HepG2 (cell line): Measurements from ENCODE around the gene EGF. TPM values are rescaled to one million over a fixed set of nuclear protein-coding genes. Genes with fewer than 3 reads are reported as not detected.

Experiments used
- DR1 ChIP-seq: sonication (generic); formaldehyde crosslinking; IDR thresholded peaks from 2 replicates; pipeline ENCODE4 v1.8.0; 2021; ENCODE audit warnings: mild to moderate bottlenecking, missing genetic modification reagents, inconsistent platforms
- FOXK1 ChIP-seq: sonication (generic); formaldehyde crosslinking; IDR thresholded peaks from 2 replicates; pipeline ENCODE4 v1.4.0; 2020; ENCODE audit warnings: low read depth, missing genetic modification reagents, borderline replicate concordance
- KDM6A ChIP-seq: IDR thresholded peaks from 2 replicates; pipeline ENCODE4 v1.6.1; 2016; ENCODE audit warnings: low read depth
- RAD51 ChIP-seq: fragments of 450-650 bp; IDR thresholded peaks from 2 replicates; pipeline ENCODE4 v1.6.1; 2016; ENCODE audit warnings: borderline replicate concordance
- STAG1 ChIP-seq: sonication (generic); formaldehyde crosslinking; IDR thresholded peaks from 2 replicates; pipeline ENCODE4 v1.4.0; 2020; ENCODE audit warnings: missing genetic modification reagents
- ZFP1 ChIP-seq: IDR thresholded peaks from 2 replicates; pipeline ENCODE4 v1.6.1; 2016
- ZNF614 ChIP-seq: IDR thresholded peaks from 2 replicates; pipeline ENCODE4 v1.6.1; 2018; ENCODE audit warnings: missing biosample characterization, missing genetic modification reagents, inconsistent platforms, borderline replicate concordance
- polyA plus RNA-seq, 8 experiments: library from polyadenylated mRNA; depleted of rRNA in 3 of 8; stranded (reverse) in 7 of 8; unstranded in 1 of 8; fragments of >200 nt; fragmentation: Illumina TruSeq in 4 of 8; extraction: Trizol in 4 of 8; gene quantifications; 2 replicates each; pipeline versions ENCODE4 v1.2.1 to v1.2.3, GENCODE V29; 2011 to 2016; ENCODE audit warnings: low read depth in 4 of 8, missing spikeins in 1 of 8, mixed read lengths in 1 of 8; ENCODE audit not compliant: insufficient read depth in 1 of 8
- total RNA-seq, 5 experiments: library from RNA; depleted of rRNA; stranded (reverse); fragments of >200 nt; fragmentation: Illumina TruSeq; extraction: Trizol; gene quantifications; 2 replicates each; pipeline ENCODE4 v1.2.3, GENCODE V29; 2016; ENCODE audit warnings: low read depth in 1 of 5
- TF ChIP-seq, protein P1 (sequence below): sonication (generic); formaldehyde crosslinking; IDR thresholded peaks from 2 replicates; pipeline ENCODE4 v1.4.0; 2020; ENCODE audit warnings: low read depth, mild to moderate bottlenecking, missing genetic modification reagents
- TF ChIP-seq, protein P2 (sequence below): sonication (generic); formaldehyde crosslinking; IDR thresholded peaks from 2 replicates; pipeline ENCODE4 v1.4.0; 2020; ENCODE audit warnings: missing genetic modification reagents, mild to moderate bottlenecking, borderline replicate concordance
- TF ChIP-seq, protein P3 (sequence below): sonication (generic); formaldehyde crosslinking; IDR thresholded peaks from 2 replicates; pipeline ENCODE4 v1.8.1; 2023; ENCODE audit warnings: mild to moderate bottlenecking, missing genetic modification reagents
- TF ChIP-seq, protein P4 (sequence below): sonication (generic); formaldehyde crosslinking; IDR thresholded peaks from 2 replicates; pipeline ENCODE4 v1.4.0; 2020; ENCODE audit warnings: missing genetic modification reagents
- TF ChIP-seq, protein P5 (sequence below): sonication (generic); formaldehyde crosslinking; IDR thresholded peaks from 2 replicates; pipeline ENCODE4 v1.5.1; 2020; ENCODE audit warnings: mild to moderate bottlenecking, missing genetic modification reagents, moderate library complexity

The EGF gene
- total and polyA plus RNA-seq, 2 of the 13 experiments (the other 11 are each of a cell fraction or from before 2014, with no cell fraction given) = 0.07 to 0.08 TPM

DNA sequence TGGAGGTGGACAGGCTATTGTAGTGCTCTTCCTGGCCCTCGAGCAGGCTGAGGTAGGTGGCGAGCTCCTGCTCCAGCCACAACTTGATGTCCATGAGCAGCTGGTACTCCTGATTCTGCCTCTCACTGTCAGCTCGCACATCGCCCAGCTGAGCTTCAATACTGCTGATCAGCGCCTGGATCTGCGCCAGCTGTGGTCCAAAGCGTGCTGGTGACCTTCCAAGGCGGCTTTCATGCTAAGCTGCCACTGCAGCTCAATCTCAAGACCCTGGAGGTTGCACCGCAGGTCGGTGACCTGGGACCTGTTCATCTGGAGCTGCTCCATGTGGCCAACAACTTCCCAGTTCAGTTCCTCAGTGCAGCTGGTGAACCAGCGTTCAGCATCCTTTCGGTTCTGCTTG, 33.6 kb upstream of the EGF start (continued):
- TF ChIP-seq, protein P1, sequence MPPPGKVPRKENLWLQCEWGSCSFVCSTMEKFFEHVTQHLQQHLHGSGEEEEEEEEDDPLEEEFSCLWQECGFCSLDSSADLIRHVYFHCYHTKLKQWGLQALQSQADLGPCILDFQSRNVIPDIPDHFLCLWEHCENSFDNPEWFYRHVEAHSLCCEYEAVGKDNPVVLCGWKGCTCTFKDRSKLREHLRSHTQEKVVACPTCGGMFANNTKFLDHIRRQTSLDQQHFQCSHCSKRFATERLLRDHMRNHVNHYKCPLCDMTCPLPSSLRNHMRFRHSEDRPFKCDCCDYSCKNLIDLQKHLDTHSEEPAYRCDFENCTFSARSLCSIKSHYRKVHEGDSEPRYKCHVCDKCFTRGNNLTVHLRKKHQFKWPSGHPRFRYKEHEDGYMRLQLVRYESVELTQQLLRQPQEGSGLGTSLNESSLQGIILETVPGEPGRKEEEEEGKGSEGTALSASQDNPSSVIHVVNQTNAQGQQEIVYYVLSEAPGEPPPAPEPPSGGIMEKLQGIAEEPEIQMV (CRISPR knock-in tag) = no peak
- TF ChIP-seq, protein P2, sequence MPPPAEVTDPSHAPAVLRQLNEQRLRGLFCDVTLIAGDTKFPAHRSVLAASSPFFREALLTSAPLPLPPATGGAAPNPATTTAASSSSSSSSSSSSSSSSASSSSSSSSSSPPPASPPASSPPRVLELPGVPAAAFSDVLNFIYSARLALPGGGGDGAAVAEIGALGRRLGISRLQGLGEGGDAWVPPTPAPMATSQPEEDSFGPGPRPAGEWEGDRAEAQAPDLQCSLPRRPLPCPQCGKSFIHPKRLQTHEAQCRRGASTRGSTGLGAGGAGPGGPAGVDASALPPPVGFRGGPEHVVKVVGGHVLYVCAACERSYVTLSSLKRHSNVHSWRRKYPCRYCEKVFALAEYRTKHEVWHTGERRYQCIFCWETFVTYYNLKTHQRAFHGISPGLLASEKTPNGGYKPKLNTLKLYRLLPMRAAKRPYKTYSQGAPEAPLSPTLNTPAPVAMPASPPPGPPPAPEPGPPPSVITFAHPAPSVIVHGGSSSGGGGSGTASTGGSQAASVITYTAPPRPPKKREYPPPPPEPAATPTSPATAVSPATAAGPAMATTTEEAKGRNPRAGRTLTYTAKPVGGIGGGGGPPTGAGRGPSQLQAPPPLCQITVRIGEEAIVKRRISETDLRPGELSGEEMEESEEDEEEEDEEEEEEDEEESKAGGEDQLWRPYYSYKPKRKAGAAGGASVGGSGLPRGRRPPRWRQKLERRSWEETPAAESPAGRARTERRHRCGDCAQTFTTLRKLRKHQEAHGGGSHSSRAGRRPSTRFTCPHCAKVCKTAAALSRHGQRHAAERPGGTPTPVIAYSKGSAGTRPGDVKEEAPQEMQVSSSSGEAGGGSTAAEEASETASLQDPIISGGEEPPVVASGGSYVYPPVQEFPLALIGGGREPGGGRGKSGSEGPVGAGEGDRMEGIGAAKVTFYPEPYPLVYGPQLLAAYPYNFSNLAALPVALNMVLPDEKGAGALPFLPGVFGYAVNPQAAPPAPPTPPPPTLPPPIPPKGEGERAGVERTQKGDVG (CRISPR knock-in tag) = no peak
- no peak for TF ChIP-seq KDM6A (CRISPR knock-in tag)
- no peak for TF ChIP-seq ZNF614
- TF ChIP-seq, protein P3, sequence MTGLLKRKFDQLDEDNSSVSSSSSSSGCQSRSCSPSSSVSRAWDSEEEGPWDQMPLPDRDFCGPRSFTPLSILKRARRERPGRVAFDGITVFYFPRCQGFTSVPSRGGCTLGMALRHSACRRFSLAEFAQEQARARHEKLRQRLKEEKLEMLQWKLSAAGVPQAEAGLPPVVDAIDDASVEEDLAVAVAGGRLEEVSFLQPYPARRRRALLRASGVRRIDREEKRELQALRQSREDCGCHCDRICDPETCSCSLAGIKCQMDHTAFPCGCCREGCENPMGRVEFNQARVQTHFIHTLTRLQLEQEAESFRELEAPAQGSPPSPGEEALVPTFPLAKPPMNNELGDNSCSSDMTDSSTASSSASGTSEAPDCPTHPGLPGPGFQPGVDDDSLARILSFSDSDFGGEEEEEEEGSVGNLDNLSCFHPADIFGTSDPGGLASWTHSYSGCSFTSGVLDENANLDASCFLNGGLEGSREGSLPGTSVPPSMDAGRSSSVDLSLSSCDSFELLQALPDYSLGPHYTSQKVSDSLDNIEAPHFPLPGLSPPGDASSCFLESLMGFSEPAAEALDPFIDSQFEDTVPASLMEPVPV (CRISPR knock-in tag) = no peak
- TF ChIP-seq, protein P4, sequence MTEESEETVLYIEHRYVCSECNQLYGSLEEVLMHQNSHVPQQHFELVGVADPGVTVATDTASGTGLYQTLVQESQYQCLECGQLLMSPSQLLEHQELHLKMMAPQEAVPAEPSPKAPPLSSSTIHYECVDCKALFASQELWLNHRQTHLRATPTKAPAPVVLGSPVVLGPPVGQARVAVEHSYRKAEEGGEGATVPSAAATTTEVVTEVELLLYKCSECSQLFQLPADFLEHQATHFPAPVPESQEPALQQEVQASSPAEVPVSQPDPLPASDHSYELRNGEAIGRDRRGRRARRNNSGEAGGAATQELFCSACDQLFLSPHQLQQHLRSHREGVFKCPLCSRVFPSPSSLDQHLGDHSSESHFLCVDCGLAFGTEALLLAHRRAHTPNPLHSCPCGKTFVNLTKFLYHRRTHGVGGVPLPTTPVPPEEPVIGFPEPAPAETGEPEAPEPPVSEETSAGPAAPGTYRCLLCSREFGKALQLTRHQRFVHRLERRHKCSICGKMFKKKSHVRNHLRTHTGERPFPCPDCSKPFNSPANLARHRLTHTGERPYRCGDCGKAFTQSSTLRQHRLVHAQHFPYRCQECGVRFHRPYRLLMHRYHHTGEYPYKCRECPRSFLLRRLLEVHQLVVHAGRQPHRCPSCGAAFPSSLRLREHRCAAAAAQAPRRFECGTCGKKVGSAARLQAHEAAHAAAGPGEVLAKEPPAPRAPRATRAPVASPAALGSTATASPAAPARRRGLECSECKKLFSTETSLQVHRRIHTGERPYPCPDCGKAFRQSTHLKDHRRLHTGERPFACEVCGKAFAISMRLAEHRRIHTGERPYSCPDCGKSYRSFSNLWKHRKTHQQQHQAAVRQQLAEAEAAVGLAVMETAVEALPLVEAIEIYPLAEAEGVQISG (CRISPR knock-in tag) = no peak
- no peak for TF ChIP-seq STAG1 (CRISPR knock-in tag)
- TF ChIP-seq ZFP1 (CRISPR knock-in tag) = no peak
- no peak for TF ChIP-seq FOXK1 (CRISPR knock-in tag)
- no peak for TF ChIP-seq DR1 (CRISPR knock-in tag)
- TF ChIP-seq, protein P5, sequence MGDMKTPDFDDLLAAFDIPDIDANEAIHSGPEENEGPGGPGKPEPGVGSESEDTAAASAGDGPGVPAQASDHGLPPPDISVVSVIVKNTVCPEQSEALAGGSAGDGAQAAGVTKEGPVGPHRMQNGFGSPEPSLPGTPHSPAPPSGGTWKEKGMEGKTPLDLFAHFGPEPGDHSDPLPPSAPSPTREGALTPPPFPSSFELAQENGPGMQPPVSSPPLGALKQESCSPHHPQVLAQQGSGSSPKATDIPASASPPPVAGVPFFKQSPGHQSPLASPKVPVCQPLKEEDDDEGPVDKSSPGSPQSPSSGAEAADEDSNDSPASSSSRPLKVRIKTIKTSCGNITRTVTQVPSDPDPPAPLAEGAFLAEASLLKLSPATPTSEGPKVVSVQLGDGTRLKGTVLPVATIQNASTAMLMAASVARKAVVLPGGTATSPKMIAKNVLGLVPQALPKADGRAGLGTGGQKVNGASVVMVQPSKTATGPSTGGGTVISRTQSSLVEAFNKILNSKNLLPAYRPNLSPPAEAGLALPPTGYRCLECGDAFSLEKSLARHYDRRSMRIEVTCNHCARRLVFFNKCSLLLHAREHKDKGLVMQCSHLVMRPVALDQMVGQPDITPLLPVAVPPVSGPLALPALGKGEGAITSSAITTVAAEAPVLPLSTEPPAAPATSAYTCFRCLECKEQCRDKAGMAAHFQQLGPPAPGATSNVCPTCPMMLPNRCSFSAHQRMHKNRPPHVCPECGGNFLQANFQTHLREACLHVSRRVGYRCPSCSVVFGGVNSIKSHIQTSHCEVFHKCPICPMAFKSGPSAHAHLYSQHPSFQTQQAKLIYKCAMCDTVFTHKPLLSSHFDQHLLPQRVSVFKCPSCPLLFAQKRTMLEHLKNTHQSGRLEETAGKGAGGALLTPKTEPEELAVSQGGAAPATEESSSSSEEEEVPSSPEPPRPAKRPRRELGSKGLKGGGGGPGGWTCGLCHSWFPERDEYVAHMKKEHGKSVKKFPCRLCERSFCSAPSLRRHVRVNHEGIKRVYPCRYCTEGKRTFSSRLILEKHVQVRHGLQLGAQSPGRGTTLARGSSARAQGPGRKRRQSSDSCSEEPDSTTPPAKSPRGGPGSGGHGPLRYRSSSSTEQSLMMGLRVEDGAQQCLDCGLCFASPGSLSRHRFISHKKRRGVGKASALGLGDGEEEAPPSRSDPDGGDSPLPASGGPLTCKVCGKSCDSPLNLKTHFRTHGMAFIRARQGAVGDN = no peak
- no peak for TF ChIP-seq RAD51
